ENCODE data around the gene HOXD12.

- TF ChIP-seq CTCF (IDR thresholded peaks at IDR 0.05; ENCODE audit: low read depth, low read length) (no peak), POLR2A (IDR thresholded peaks at IDR 0.05; ENCODE audit: extremely low read depth, insufficient read length) (no peak)
These were observed 23.3 kb downstream of the HOXD12 start, which contains the start of gene HOXD9 for GRCh38 chr2:176122683-176123410.
